Measurements from ENCODE around the gene ATP5F1A. TPM values are rescaled to one million over a fixed set of nuclear protein-coding genes. Genes with fewer than 3 reads are reported as not detected.

Gene ATP5F1A
- total RNA-seq, 1 donor from 2014 or later = 1,034 TPM

GRCh38 chr18:46113751-46114150 lies 15.7 kb upstream of the ATP5F1A start:
- H3K4me1 ChIP-seq = no peaks in the 10 kb centered on the region
- H3K4me2 ChIP-seq = no peak overlapping the region
- no peaks in the 10 kb centered on the region for H3K9me3 Mint-ChIP-seq
- no peaks in the 10 kb centered on the region for H4K20me1 ChIP-seq (ENCODE audit: low read depth)
- H3K27me3 ChIP-seq = no peaks in the 10 kb centered on the region
- H3K36me3 ChIP-seq = peaks cover 6% of the 10 kb centered on the region
- H3K9me3 ChIP-seq (ENCODE audit: low read depth) = no peaks in the 10 kb centered on the region
- H3K36me3 Mint-ChIP-seq = peaks cover 34% of the 10 kb centered on the region
- no peak for DNase-seq (ENCODE audit: low spot score)
- H3K4me3 Mint-ChIP-seq = no peak overlapping the region
- TF ChIP-seq, protein P1, sequence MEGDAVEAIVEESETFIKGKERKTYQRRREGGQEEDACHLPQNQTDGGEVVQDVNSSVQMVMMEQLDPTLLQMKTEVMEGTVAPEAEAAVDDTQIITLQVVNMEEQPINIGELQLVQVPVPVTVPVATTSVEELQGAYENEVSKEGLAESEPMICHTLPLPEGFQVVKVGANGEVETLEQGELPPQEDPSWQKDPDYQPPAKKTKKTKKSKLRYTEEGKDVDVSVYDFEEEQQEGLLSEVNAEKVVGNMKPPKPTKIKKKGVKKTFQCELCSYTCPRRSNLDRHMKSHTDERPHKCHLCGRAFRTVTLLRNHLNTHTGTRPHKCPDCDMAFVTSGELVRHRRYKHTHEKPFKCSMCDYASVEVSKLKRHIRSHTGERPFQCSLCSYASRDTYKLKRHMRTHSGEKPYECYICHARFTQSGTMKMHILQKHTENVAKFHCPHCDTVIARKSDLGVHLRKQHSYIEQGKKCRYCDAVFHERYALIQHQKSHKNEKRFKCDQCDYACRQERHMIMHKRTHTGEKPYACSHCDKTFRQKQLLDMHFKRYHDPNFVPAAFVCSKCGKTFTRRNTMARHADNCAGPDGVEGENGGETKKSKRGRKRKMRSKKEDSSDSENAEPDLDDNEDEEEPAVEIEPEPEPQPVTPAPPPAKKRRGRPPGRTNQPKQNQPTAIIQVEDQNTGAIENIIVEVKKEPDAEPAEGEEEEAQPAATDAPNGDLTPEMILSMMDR (IDR thresholded peaks at IDR 0.05) = no peak
- no peak for TF ChIP-seq EZH2 (IDR thresholded peaks at IDR 0.05)
- no peak for TF ChIP-seq EZH2phosphoT487 (IDR thresholded peaks at IDR 0.05)
- H3K27ac ChIP-seq = no peak overlapping the region
- peaks cover 14% of the 10 kb centered on the region for H3F3A ChIP-seq (ENCODE audit: low read depth)
- no peak overlapping the region for H3K4me3 ChIP-seq
- H2AFZ ChIP-seq (replicated peaks) = no peak overlapping the region
- no peak overlapping the region for H3K9ac ChIP-seq
- no peaks in the 10 kb centered on the region for H3K4me1 Mint-ChIP-seq
- no peak overlapping the region for H3K27ac Mint-ChIP-seq
- no peaks in the 10 kb centered on the region for H3K27me3 Mint-ChIP-seq (ENCODE audit: insufficient read depth, low read depth)
- H3K79me2 ChIP-seq (ENCODE audit: low read depth) = peaks cover 36% of the 10 kb centered on the region

- Mint-ChIP-seq H3K4me3 (no peak overlapping the region), H3K27me3 (ENCODE audit: insufficient read depth, low read depth) (no peaks in the 10 kb centered on the region), H3K27ac (no peak overlapping the region), H3K36me3 (peaks cover 49% of the 10 kb centered on the region), H3K9me3 (no peaks in the 10 kb centered on the region), H3K4me1 (no peaks in the 10 kb centered on the region)
- no peak for TF ChIP-seq EZH2phosphoT487 (IDR thresholded peaks at IDR 0.05)
- TF ChIP-seq, protein P1 (IDR thresholded peaks at IDR 0.05) = no peak
- TF ChIP-seq EZH2 (IDR thresholded peaks at IDR 0.05) = no peak
- H3K9ac ChIP-seq = no peak overlapping the region
- no peaks in the 10 kb centered on the region for H3K27me3 ChIP-seq
- H3F3A ChIP-seq (ENCODE audit: low read depth) = peaks cover 14% of the 10 kb centered on the region
- H3K9me3 ChIP-seq (ENCODE audit: low read depth) = no peaks in the 10 kb centered on the region
- H4K20me1 ChIP-seq (ENCODE audit: low read depth) = no peaks in the 10 kb centered on the region
- H2AFZ ChIP-seq (replicated peaks) = no peak overlapping the region
- H3K36me3 ChIP-seq = peaks cover 6% of the 10 kb centered on the region
- H3K4me1 ChIP-seq = no peaks in the 10 kb centered on the region
- no peak overlapping the region for H3K27ac ChIP-seq
- no peak overlapping the region for H3K4me3 ChIP-seq
- peaks cover 55% of the 10 kb centered on the region for H3K79me2 ChIP-seq (ENCODE audit: low read depth)
- no peak for DNase-seq (ENCODE audit: low spot score)
- no peak overlapping the region for H3K4me2 ChIP-seq
Observed at GRCh38 chr18:46110406-46110805, 12.3 kb upstream of the ATP5F1A start.

DNA sequence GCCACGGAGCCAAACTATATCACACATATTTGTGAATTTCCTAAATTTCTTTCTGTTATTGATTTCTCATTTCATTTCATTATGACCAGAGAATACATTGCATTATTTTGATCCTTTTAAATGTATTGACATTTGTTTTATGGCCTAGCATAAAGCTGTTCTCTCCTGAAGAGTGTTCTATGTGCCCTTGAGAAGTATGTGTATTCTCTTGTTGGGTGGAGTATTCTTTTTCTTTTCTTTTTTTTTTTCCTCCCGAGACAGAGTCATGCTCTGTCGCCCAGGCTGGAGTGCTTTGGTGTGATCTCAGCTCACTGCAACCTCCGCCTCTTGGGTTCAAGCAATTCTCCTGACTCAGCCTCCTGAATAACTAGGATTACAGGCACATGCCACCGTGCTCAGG lies 11.3 kb upstream of the ATP5F1A start:
- Histone ChIP-seq H3K79me2 (ENCODE audit: low read depth) (peaks cover 65% of the 10 kb centered on the region), H4K20me1 (ENCODE audit: low read depth) (no peaks in the 10 kb centered on the region), H2AFZ (replicated peaks) (no peak overlapping the region), H3K9ac (no peak overlapping the region), H3K36me3 (peaks cover 5% of the 10 kb centered on the region), H3F3A (ENCODE audit: low read depth) (peaks cover 14% of the 10 kb centered on the region), H3K4me1 (no peaks in the 10 kb centered on the region), H3K27me3 (no peaks in the 10 kb centered on the region), H3K27ac (no peak overlapping the region), H3K4me3 (no peak overlapping the region), H3K9me3 (ENCODE audit: low read depth) (no peaks in the 10 kb centered on the region), H3K4me2 (no peak overlapping the region)
- Mint-ChIP-seq H3K27ac (no peak overlapping the region), H3K4me1 (peaks cover 6% of the 10 kb centered on the region), H3K4me3 (no peak overlapping the region), H3K36me3 (peaks cover 45% of the 10 kb centered on the region), H3K9me3 (no peaks in the 10 kb centered on the region), H3K27me3 (ENCODE audit: insufficient read depth, low read depth) (no peaks in the 10 kb centered on the region)
- no peak for DNase-seq (ENCODE audit: low spot score)
- TF ChIP-seq, protein P1 (IDR thresholded peaks at IDR 0.05) = no peak
- no peak for TF ChIP-seq EZH2 (IDR thresholded peaks at IDR 0.05)
- TF ChIP-seq EZH2phosphoT487 (IDR thresholded peaks at IDR 0.05) = no peak

All from neural progenitor cell (in vitro differentiated cells).